Measurements from ENCODE around the gene RNF17. TPM values are rescaled to one million over a fixed set of nuclear protein-coding genes. Genes with fewer than 3 reads are reported as not detected.

RNF17 gene
- total RNA-seq, 1 donor from 2014 or later: not detected

- H3K9me3 Mint-ChIP-seq (ENCODE audit: unreplicated experiment): no peaks in the 10 kb centered on the region
- Histone ChIP-seq H3K9ac (ENCODE audit: low read length) (no peak overlapping the region), H3K4me2 (ENCODE audit: low read length) (no peak overlapping the region), H3K36me3 (ENCODE audit: insufficient read depth, low read length) (peaks cover 15% of the 10 kb centered on the region), H2AFZ (ENCODE audit: low read depth, low read length) (no peak overlapping the region), H3K9me3 (ENCODE audit: insufficient read depth, low read depth, low read length) (no peaks in the 10 kb centered on the region), H3K4me1 (ENCODE audit: insufficient read depth, low read length) (peaks cover 7% of the 10 kb centered on the region), H3K79me2 (ENCODE audit: insufficient read depth, low read length) (peaks cover 29% of the 10 kb centered on the region), H4K20me1 (ENCODE audit: insufficient read depth, low read length) (peaks cover 1% of the 10 kb centered on the region), H3K27ac (ENCODE audit: low read depth, low read length) (peak overlapping the region; percentile 6), H3K4me3 (ENCODE audit: insufficient read depth, low read depth, low read length) (no peak overlapping the region), H3K27me3 (ENCODE audit: insufficient read depth, low read length) (no peaks in the 10 kb centered on the region)
- peaks cover 8% of the 10 kb centered on the region for H3K4me1 Mint-ChIP-seq (ENCODE audit: low read depth, unreplicated experiment)
- H3K27ac Mint-ChIP-seq (ENCODE audit: unreplicated experiment): peak overlapping the region; percentile 59
- H3K27me3 Mint-ChIP-seq (ENCODE audit: low read depth, unreplicated experiment): no peaks in the 10 kb centered on the region
- FAIRE-seq (no peak), DNase-seq (ENCODE audit: low read depth) (no peak)
- H3K4me3 Mint-ChIP-seq (ENCODE audit: unreplicated experiment): no peak overlapping the region
- H3K36me3 Mint-ChIP-seq (ENCODE audit: low read depth, unreplicated experiment): no peaks in the 10 kb centered on the region
- TF ChIP-seq EZH2 (IDR thresholded peaks at IDR 0.05; ENCODE audit: insufficient read depth, low read length): no peak
- TF ChIP-seq, protein P1, sequence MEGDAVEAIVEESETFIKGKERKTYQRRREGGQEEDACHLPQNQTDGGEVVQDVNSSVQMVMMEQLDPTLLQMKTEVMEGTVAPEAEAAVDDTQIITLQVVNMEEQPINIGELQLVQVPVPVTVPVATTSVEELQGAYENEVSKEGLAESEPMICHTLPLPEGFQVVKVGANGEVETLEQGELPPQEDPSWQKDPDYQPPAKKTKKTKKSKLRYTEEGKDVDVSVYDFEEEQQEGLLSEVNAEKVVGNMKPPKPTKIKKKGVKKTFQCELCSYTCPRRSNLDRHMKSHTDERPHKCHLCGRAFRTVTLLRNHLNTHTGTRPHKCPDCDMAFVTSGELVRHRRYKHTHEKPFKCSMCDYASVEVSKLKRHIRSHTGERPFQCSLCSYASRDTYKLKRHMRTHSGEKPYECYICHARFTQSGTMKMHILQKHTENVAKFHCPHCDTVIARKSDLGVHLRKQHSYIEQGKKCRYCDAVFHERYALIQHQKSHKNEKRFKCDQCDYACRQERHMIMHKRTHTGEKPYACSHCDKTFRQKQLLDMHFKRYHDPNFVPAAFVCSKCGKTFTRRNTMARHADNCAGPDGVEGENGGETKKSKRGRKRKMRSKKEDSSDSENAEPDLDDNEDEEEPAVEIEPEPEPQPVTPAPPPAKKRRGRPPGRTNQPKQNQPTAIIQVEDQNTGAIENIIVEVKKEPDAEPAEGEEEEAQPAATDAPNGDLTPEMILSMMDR (IDR thresholded peaks at IDR 0.05; ENCODE audit: insufficient read depth, low read depth, low read length): no peak
Measured at GRCh38 chr13:24910502-24911132, 146.6 kb downstream of the RNF17 start.

DNA sequence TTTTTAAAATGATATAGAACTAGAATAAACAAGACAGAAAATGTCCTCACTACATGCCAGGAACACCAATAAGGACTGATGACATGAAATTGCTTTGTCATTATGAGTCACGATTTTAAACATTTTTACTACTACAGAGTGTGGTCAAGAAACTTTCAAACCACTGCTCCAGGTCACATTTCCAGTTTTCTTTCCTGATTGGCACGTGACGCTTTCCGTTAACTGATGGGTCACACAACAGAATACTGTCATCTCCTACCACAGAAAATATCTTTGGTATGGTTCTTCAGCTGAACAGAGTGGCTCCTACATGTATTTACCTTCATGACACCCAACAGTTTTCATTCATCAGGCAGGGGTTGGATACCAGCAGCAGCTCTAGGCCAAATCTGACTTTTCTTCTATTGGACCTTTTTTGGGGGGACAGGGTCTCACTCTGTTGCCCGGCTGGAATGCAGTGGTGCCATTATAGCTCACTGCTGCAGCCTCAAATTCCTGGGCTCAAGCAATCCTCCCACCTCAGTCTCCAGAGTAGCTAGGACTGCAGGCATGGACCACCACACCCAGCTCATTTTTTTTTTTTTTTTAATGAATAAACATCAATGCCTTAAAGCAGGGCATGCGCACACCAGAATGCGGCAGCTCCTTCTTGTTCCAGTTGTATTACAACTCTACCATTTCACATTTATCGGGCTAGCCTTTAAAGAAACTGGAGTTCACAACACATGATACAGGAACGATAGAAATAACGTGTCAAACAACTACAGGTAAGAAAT lies 147.4 kb downstream of the RNF17 start:
- no peaks in the 10 kb centered on the region for H3K27me3 ChIP-seq (ENCODE audit: insufficient read depth, low read length)
- FAIRE-seq: peak; percentile 85
- no peak overlapping the region for H3K9ac ChIP-seq (ENCODE audit: low read length)
- Mint-ChIP-seq H3K27ac (ENCODE audit: unreplicated experiment) (peak overlapping the region; percentile 59), H3K4me1 (ENCODE audit: low read depth, unreplicated experiment) (peaks cover 8% of the 10 kb centered on the region), H3K36me3 (ENCODE audit: low read depth, unreplicated experiment) (no peaks in the 10 kb centered on the region), H3K27me3 (ENCODE audit: low read depth, unreplicated experiment) (no peaks in the 10 kb centered on the region), H3K4me3 (ENCODE audit: unreplicated experiment) (no peak overlapping the region), H3K9me3 (ENCODE audit: unreplicated experiment) (no peaks in the 10 kb centered on the region)
- H3K27ac ChIP-seq (ENCODE audit: low read depth, low read length): peak overlapping the region; percentile 6
- no peaks in the 10 kb centered on the region for H3K9me3 ChIP-seq (ENCODE audit: insufficient read depth, low read depth, low read length)
- DNase-seq (ENCODE audit: low read depth): peak; percentile 50
- H3K36me3 ChIP-seq (ENCODE audit: insufficient read depth, low read length): peaks cover 9% of the 10 kb centered on the region
- H2AFZ ChIP-seq (ENCODE audit: low read depth, low read length): no peak overlapping the region
- TF ChIP-seq, protein P1 (IDR thresholded peaks at IDR 0.05; ENCODE audit: insufficient read depth, low read depth, low read length): no peak
- peaks cover 5% of the 10 kb centered on the region for H4K20me1 ChIP-seq (ENCODE audit: insufficient read depth, low read length)
- peaks cover 7% of the 10 kb centered on the region for H3K4me1 ChIP-seq (ENCODE audit: insufficient read depth, low read length)
- H3K4me2 ChIP-seq (ENCODE audit: low read length): no peak overlapping the region
- H3K79me2 ChIP-seq (ENCODE audit: insufficient read depth, low read length): peaks cover 35% of the 10 kb centered on the region
- no peak overlapping the region for H3K4me3 ChIP-seq (ENCODE audit: insufficient read depth, low read depth, low read length)

- peaks cover 5% of the 10 kb centered on the region for H4K20me1 ChIP-seq (ENCODE audit: insufficient read depth, low read length)
- H3K9me3 ChIP-seq (ENCODE audit: insufficient read depth, low read depth, low read length): no peaks in the 10 kb centered on the region
- H3K4me1 ChIP-seq (ENCODE audit: insufficient read depth, low read length): peaks cover under 1% of the 10 kb centered on the region
- TF ChIP-seq, protein P1 (IDR thresholded peaks at IDR 0.05; ENCODE audit: insufficient read depth, low read depth, low read length): no peak
- no peak for TF ChIP-seq EZH2 (IDR thresholded peaks at IDR 0.05; ENCODE audit: insufficient read depth, low read length)
- no peak overlapping the region for H3K4me2 ChIP-seq (ENCODE audit: low read length)
- FAIRE-seq (no peak), DNase-seq (ENCODE audit: low read depth) (no peak)
- H3K36me3 ChIP-seq (ENCODE audit: insufficient read depth, low read length): no peaks in the 10 kb centered on the region
- H3K79me2 ChIP-seq (ENCODE audit: insufficient read depth, low read length): peaks cover 85% of the 10 kb centered on the region
- H3K36me3 Mint-ChIP-seq (ENCODE audit: low read depth, unreplicated experiment): no peaks in the 10 kb centered on the region
- no peaks in the 10 kb centered on the region for H3K27me3 ChIP-seq (ENCODE audit: insufficient read depth, low read length)
- H3K27me3 Mint-ChIP-seq (ENCODE audit: low read depth, unreplicated experiment): no peaks in the 10 kb centered on the region
- H3K4me3 ChIP-seq (ENCODE audit: insufficient read depth, low read depth, low read length): no peak overlapping the region
- H3K4me3 Mint-ChIP-seq (ENCODE audit: unreplicated experiment): no peak overlapping the region
- no peaks in the 10 kb centered on the region for H3K9me3 Mint-ChIP-seq (ENCODE audit: unreplicated experiment)
- peaks cover 3% of the 10 kb centered on the region for H3K4me1 Mint-ChIP-seq (ENCODE audit: low read depth, unreplicated experiment)
- no peak overlapping the region for H2AFZ ChIP-seq (ENCODE audit: low read depth, low read length)
- H3K27ac ChIP-seq (ENCODE audit: low read depth, low read length): no peak overlapping the region
- H3K27ac Mint-ChIP-seq (ENCODE audit: unreplicated experiment): no peak overlapping the region
- H3K9ac ChIP-seq (ENCODE audit: low read length): no peak overlapping the region
Measured at GRCh38 chr13:24916464-24916863, 152.5 kb downstream of the RNF17 start.

Data from astrocyte (in vitro differentiated cells and primary cell).